PFSK-1 (cell line): ENCODE measurements around the gene C16orf74. TPM values are rescaled to one million over a fixed set of nuclear protein-coding genes. Genes with fewer than 3 reads are reported as not detected.

Source experiments
- FOXP2 ChIP-seq: optimal IDR thresholded peaks from 2 replicates; pipeline ENCODE3; 2011; ENCODE audit warnings: borderline replicate concordance, control low read depth, inconsistent platforms; ENCODE audit not compliant: insufficient read depth; ENCODE audit errors: extremely low read length, extremely low read depth
- POLR2AphosphoS5 ChIP-seq: IDR thresholded peaks from 2 replicates; pipeline ENCODE4 v1.6.1; 2012; ENCODE audit warnings: low read depth, mild to moderate bottlenecking, control low read depth, low read length, moderate library complexity
- SIN3A ChIP-seq: IDR thresholded peaks from 2 replicates; pipeline ENCODE4 v1.6.1; 2012; ENCODE audit warnings: mild to moderate bottlenecking, low read length, moderate library complexity, borderline replicate concordance; ENCODE audit not compliant: insufficient read depth
- TAF1 ChIP-seq: IDR thresholded peaks from 2 replicates; pipeline ENCODE4 v1.6.1; 2012; ENCODE audit warnings: low read length, control low read depth, borderline replicate concordance; ENCODE audit not compliant: insufficient read depth
- polyA plus RNA-seq: library from polyadenylated mRNA; unstranded; fragments of >200 nt; gene quantifications from one replicate; pipeline ENCODE4 v1.2.1, GENCODE V29; 2012; ENCODE audit warnings: low read depth, missing spikeins; ENCODE audit not compliant: insufficient read length
- TF ChIP-seq, protein P1 (sequence below), 2 experiments: IDR thresholded peaks; 2 replicates each; pipeline versions ENCODE4 v1.6.1 to v1.8.0; 2011 to 2012; ENCODE audit warnings: low read depth in 2 of 2, low read length in 2 of 2, control low read depth in 1 of 2, inconsistent platforms in 1 of 2, mild to moderate bottlenecking in 1 of 2, moderate library complexity in 1 of 2; ENCODE audit not compliant: insufficient read depth in 1 of 2

The C16orf74 gene
- 0.51 TPM for polyA plus RNA-seq

GRCh38 chr16:85750827-85751697 is at the start of gene C16orf74:
TSS of gene C16orf74 (minus strand) at chr16:85751096. CDS start at chr16:85735217, 15,879 bp downstream.
- TF ChIP-seq, protein P1, sequence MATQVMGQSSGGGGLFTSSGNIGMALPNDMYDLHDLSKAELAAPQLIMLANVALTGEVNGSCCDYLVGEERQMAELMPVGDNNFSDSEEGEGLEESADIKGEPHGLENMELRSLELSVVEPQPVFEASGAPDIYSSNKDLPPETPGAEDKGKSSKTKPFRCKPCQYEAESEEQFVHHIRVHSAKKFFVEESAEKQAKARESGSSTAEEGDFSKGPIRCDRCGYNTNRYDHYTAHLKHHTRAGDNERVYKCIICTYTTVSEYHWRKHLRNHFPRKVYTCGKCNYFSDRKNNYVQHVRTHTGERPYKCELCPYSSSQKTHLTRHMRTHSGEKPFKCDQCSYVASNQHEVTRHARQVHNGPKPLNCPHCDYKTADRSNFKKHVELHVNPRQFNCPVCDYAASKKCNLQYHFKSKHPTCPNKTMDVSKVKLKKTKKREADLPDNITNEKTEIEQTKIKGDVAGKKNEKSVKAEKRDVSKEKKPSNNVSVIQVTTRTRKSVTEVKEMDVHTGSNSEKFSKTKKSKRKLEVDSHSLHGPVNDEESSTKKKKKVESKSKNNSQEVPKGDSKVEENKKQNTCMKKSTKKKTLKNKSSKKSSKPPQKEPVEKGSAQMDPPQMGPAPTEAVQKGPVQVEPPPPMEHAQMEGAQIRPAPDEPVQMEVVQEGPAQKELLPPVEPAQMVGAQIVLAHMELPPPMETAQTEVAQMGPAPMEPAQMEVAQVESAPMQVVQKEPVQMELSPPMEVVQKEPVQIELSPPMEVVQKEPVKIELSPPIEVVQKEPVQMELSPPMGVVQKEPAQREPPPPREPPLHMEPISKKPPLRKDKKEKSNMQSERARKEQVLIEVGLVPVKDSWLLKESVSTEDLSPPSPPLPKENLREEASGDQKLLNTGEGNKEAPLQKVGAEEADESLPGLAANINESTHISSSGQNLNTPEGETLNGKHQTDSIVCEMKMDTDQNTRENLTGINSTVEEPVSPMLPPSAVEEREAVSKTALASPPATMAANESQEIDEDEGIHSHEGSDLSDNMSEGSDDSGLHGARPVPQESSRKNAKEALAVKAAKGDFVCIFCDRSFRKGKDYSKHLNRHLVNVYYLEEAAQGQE (IDR thresholded peaks at IDR 0.05; ENCODE audit: insufficient read depth in 1 of 2, low read depth in 2 of 2, low read length in 2 of 2), result no peak
- TF ChIP-seq FOXP2 (no peak), SIN3A (no peak), POLR2AphosphoS5 (no peak), TAF1 (no peak)

DNA sequence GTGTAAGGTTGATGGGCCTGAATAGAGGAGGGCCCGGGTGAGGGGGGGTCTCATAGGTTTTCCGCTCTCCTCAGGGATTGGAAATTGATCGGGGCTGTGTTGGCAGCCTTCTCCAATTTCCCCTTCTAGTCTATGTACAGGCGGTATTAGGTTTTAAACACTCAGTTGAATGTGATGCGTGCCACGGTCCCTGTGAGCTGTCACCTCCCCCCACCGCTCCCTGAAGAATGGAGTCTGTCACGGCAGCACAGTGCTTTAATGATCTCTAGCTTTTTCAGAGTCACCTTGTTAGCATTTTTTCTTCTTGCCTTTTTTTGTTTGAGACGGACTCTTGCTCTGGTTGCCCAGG is 49.4 kb upstream of the C16orf74 start:
- TF ChIP-seq POLR2AphosphoS5 (no peak), SIN3A (no peak), FOXP2 (no peak), TAF1 (no peak)
- TF ChIP-seq, protein P1 (IDR thresholded peaks at IDR 0.05; ENCODE audit: insufficient read depth in 1 of 2, low read depth in 2 of 2, low read length in 2 of 2), result no peak

GRCh38 chr16:85799497-85800320 is 48.8 kb upstream of the C16orf74 start, which contains the start of the genes COX4I1 and EMC8:
TSS of gene COX4I1 (plus strand) at chr16:85799695. CDS start at chr16:85801206, 1,511 bp downstream.
TSS of gene EMC8 (minus strand) at chr16:85799544. CDS start at chr16:85799295, 249 bp downstream.
- TF ChIP-seq FOXP2, result peak; percentile 74
- TF ChIP-seq, protein P1 (IDR thresholded peaks at IDR 0.05; ENCODE audit: insufficient read depth in 1 of 2, low read depth in 2 of 2, low read length in 2 of 2), result peak in 1 of 2 experiments; percentile 31; a peak in 1 of 4 replicates
- TF ChIP-seq TAF1, result peak; percentile 92
- peak; percentile 78 for TF ChIP-seq POLR2AphosphoS5
- TF ChIP-seq SIN3A, result 0 out of 2 replicates have a peak, but pooled peaks have one; percentile 3

- TF ChIP-seq TAF1 (no peak), SIN3A (0 out of 2 replicates have a peak, but pooled peaks have one; percentile 13)
These were observed 48.1 kb upstream of the C16orf74 start for GRCh38 chr16:85798901-85799496.

DNA sequence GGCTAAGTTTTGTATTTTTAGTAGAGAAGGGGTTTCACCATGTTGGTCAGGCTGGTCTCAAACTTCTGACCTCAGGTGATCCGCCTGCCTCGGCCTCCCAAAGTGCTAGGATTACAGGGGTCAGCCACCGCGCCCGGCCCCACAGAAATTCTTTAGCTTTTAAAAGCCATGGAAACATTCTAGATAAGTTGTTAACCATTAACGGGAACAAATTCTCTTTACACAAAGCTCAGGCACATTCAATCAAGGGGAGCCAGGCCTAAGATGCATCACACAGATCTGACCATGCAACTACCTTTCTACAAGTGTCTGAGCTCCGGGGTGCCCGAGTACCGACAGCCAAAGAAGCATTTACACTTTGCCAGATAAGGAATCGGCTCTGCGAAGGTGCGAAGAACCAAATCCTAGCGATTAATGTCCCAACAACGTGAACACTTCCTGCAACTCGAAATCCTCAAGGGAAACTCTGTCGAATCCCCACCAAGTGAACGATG is 47.4 kb upstream of the C16orf74 start:
- TF ChIP-seq FOXP2 (no peak), TAF1 (no peak), POLR2AphosphoS5 (no peak), SIN3A (no peak)
- TF ChIP-seq, protein P1 (IDR thresholded peaks at IDR 0.05; ENCODE audit: insufficient read depth in 1 of 2, low read depth in 2 of 2, low read length in 2 of 2), result no peak
